MCF 10A (cell line): Measurements from ENCODE around the gene FANCI. TPM values are rescaled to one million over a fixed set of nuclear protein-coding genes. Genes with fewer than 3 reads are reported as not detected.

Source experiments
- BruUV-seq: library from RNA; stranded (reverse); fragments of 400-500 nt; replicated peaks from 2 replicates; lab custom pipeline; 2021; lab: Mats Ljungman, UMichigan
- CTCF ChIA-PET: fragments of 300-600 bp; sonication (Branson Sonifier 250); formaldehyde crosslinking; extraction: SDS; loops from one replicate; lab custom pipeline; 2021; ENCODE audit warnings: antibody characterized with exemption, inconsistent platforms; lab: Yijun Ruan, JAX
- POLR2A ChIA-PET: fragments of 300-600, 350-650 bp; sonication (Branson Sonifier 250); formaldehyde crosslinking; extraction: SDS; loops from one replicate; lab custom pipeline; 2020; ENCODE audit warnings: antibody characterized with exemption, inconsistent platforms; lab: Yijun Ruan, JAX
- DNase-seq: peaks from one replicate; pipeline ENCODE4 v3.0.0-alpha.2; 2018; ENCODE audit not compliant: unreplicated experiment
- H3K27ac Mint-ChIP-seq: one replicate; pipeline ENCODE4 v1.8.0; 2022; ENCODE audit warnings: mild to moderate bottlenecking, low read depth, mixed read lengths; ENCODE audit not compliant: unreplicated experiment
- H3K27me3 Mint-ChIP-seq: one replicate; pipeline ENCODE4 v1.8.0; 2022; ENCODE audit warnings: mixed read lengths; ENCODE audit not compliant: insufficient read depth, unreplicated experiment
- H3K36me3 Mint-ChIP-seq: one replicate; pipeline ENCODE4 v1.8.0; 2022; ENCODE audit warnings: mild to moderate bottlenecking, moderate library complexity, mixed read lengths; ENCODE audit not compliant: insufficient read depth, unreplicated experiment
- H3K4me1 Mint-ChIP-seq: one replicate; pipeline ENCODE4 v1.8.0; 2022; ENCODE audit warnings: mixed read lengths; ENCODE audit not compliant: insufficient read depth, unreplicated experiment
- H3K4me3 Mint-ChIP-seq: one replicate; pipeline ENCODE4 v1.8.0; 2022; ENCODE audit warnings: mild to moderate bottlenecking, moderate library complexity, mixed read lengths; ENCODE audit not compliant: unreplicated experiment
- H3K9me3 Mint-ChIP-seq: one replicate; pipeline ENCODE4 v1.8.0; 2022; ENCODE audit warnings: mixed read lengths; ENCODE audit not compliant: unreplicated experiment
- CTCF ChIP-seq: fragments of 200-600 bp; IDR thresholded peaks from one replicate; pipeline ENCODE4 v1.8.0; 2022; ENCODE audit warnings: antibody characterized with exemption, mild to moderate bottlenecking; ENCODE audit not compliant: unreplicated experiment
- intact Hi-C: fragments of 100-400 bp; cut with micrococcal nuclease; formaldehyde crosslinking; loops from 2 replicates; pipeline ENCODE4 v1.14.1; 2022
- total RNA-seq: library from RNA; stranded (reverse); gene quantifications from 2 replicates; pipeline ENCODE4 v1.2.3, GENCODE V29; 2022

The FANCI gene
- total RNA-seq, 1 experiment from 2014 or later, result 34.0 TPM

DNA sequence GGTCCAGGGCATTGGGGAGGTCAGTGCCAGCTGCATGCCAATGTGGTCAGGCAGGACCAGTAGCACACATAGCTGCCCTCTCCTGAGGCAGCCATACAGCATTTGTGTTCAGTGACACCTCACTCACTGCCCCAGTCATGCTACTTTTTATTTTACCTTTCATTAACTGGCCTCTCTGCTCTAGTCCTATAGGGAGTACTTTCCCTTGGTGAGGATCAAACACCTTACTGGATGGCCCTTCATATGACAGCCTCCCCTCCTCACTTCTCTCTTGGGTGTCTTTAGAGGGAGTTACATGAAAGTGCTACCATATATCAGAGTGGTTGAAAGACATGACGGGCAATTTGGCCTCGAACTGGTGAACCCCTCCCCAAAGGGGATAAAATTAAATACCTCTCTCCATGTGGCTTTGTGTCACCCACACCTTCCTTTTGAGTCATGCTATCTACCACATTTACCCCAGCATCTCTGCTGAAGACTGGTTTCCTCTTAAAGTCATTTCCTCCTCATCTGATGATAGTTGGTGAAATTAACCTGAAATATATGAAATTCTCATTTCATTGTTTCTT, 40.0 kb upstream of the FANCI start:
- no peak for DNase-seq
- no peak overlapping the region for H3K4me3 Mint-ChIP-seq
- H3K9me3 Mint-ChIP-seq, result no peaks in the 10 kb centered on the region
- intact Hi-C loops, result no loop called here
- H3K4me1 Mint-ChIP-seq, result no peaks in the 10 kb centered on the region
- no peak for TF ChIP-seq CTCF
- no TSS peak for BruUV-seq
- H3K27ac Mint-ChIP-seq, result no peak overlapping the region
- ChIA-PET POLR2A (interaction anchor here (1.1 kb wide), 1 partner anchor 40 kb away, joined by 3 read pairs; the partner anchor contains the start of gene FANCI), CTCF (interaction anchor here (0.6 kb wide), 1 partner anchor 38 kb away, joined by 5 read pairs; no protein-coding TSS in a partner anchor)
- H3K36me3 Mint-ChIP-seq, result peaks cover 15% of the 10 kb centered on the region
- no peaks in the 10 kb centered on the region for H3K27me3 Mint-ChIP-seq

DNA sequence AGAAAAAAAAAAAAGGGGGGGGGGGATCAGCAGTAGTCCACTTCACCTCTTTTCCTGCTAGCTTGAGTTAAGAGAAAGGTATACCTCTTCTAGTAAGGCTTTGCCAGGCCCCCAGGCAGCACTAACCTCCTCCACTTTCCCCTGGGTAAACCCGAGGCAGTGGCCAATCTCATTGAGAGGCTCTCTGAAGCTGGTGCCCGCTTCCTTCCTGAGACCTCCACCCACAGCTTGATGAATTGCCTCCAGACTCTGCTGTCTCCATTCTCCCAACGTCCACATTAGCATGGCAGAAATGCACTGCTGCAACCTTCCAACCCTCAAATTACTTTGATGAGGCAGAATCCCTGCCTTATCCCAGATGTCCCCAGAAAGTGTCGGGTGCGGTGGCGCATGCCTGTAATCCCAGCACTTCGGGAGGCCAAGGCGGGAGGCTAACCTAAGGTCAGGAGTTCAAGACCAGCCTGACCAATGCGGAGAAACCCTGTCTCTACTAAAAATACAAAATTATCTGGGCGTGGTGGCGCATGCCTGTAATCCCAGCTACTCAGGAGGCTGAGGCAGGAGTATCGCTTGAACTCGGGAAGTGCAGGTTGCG, 37.7 kb upstream of the FANCI start:
- no peak overlapping the region for H3K27ac Mint-ChIP-seq
- intact Hi-C loops, result no loop called here
- CTCF ChIA-PET, result interaction anchor here (0.6 to 3.7 kb wide), 46 partner anchors 10 to 568 kb away, joined by 3 to 78 read pairs (median 6); partner anchors contain the start of genes ABHD2, FANCI and RLBP1
- no peaks in the 10 kb centered on the region for H3K9me3 Mint-ChIP-seq
- no peak overlapping the region for H3K4me3 Mint-ChIP-seq
- H3K4me1 Mint-ChIP-seq, result no peaks in the 10 kb centered on the region
- TF ChIP-seq CTCF, result no peak
- no peaks in the 10 kb centered on the region for H3K27me3 Mint-ChIP-seq
- no TSS peak for BruUV-seq
- POLR2A ChIA-PET, result interaction anchor here (1.1 to 1.2 kb wide), 2 partner anchors 37 to 95 kb away, joined by 3 read pairs; partner anchors contain the start of gene FANCI
- no peak for DNase-seq
- peaks cover 6% of the 10 kb centered on the region for H3K36me3 Mint-ChIP-seq

DNA sequence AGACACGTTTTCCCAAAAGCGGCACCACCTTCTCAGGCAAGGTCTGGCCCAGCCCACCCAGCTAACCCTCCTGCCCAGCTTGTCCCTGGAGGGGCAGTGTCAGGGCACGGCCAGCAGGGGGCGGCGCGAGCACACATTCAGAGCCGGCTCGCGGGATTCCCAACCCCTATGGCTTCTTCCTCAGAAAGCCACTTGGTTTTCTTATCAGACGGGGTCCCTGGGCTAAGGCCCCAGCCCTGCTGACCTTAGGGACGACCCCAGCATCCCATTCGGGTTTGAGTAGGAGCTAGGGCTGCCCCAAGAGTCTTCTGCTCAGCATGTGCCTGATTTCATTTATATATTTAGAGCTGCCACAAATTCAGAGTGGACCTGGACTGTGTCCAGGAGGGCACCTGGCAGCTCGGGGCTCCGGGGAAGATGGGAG, 36.9 kb upstream of the FANCI start:
- Mint-ChIP-seq H3K27me3 (no peaks in the 10 kb centered on the region), H3K4me3 (peak overlapping the region; percentile 38), H3K9me3 (no peaks in the 10 kb centered on the region), H3K36me3 (no peaks in the 10 kb centered on the region), H3K4me1 (no peaks in the 10 kb centered on the region), H3K27ac (no peak overlapping the region)
- DNase-seq, result peak; percentile 80
- BruUV-seq, result no TSS peak
- ChIA-PET POLR2A (interaction anchor here (0.5 to 1.2 kb wide), 3 partner anchors 33 to 94 kb away, joined by 3 read pairs; partner anchors contain the start of gene FANCI), CTCF (interaction anchor here (0.6 to 3.7 kb wide), 52 partner anchors 11 to 302 kb away, joined by 3 to 78 read pairs (median 6); partner anchors contain the start of genes ABHD2, FANCI and RLBP1)
- TF ChIP-seq CTCF, result peak; percentile 95
- intact Hi-C loops, result loop anchor here (1.0 kb wide), 2 partner anchors 36 to 93 kb away; partner anchors contain the start of gene FANCI

DNA sequence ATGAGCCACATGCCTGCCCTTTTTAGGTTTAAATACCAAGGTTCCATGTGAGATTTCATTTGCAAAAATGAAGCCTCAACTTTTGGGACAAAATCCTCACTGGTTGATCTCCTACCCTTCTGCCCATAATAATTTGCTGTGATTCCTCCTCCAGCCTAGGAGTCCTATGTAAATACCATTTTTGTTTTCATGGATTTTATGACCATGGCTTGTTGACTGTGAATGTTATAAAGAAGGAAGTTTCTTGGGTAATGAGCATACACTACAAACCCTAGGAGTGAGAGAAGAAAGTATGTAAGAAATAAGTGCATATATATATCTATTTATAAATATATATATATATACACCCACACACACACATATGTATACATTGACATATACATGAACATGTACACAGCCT, 35.5 kb upstream of the FANCI start:
- no TSS peak for BruUV-seq
- CTCF ChIA-PET, result interaction anchor here (2.0 to 3.3 kb wide), 8 partner anchors 13 to 150 kb away, joined by 10 to 78 read pairs (median 14); no protein-coding TSS in a partner anchor
- no peaks in the 10 kb centered on the region for H3K36me3 Mint-ChIP-seq
- POLR2A ChIA-PET, result no interaction called here
- no peak overlapping the region for H3K27ac Mint-ChIP-seq
- intact Hi-C loops, result no loop called here
- no peak overlapping the region for H3K4me3 Mint-ChIP-seq
- TF ChIP-seq CTCF, result no peak
- no peaks in the 10 kb centered on the region for H3K9me3 Mint-ChIP-seq
- H3K4me1 Mint-ChIP-seq, result no peaks in the 10 kb centered on the region
- H3K27me3 Mint-ChIP-seq, result no peaks in the 10 kb centered on the region
- no peak for DNase-seq
